ENCODE data around the gene HIVEP3.

GRCh38 chr1:41666981-41667631 is 251.6 kb downstream of the HIVEP3 start:
- no peak for TF ChIP-seq POLR2A (IDR thresholded peaks at IDR 0.05; ENCODE audit: low read depth, low read length)
- TF ChIP-seq TAF1 (IDR thresholded peaks at IDR 0.05; ENCODE audit: low read depth, low read length), result no peak

All from GM12891 (cell line).